AG09319 (cell line): Measurements from ENCODE around the gene HAUS6.

Source experiments
- DNase-seq: peaks from one replicate; pipeline ENCODE4 v3.0.0-alpha.2; 2010; ENCODE audit warnings: low read depth; ENCODE audit errors: extremely low read depth
- TF ChIP-seq, protein P1 (sequence below): IDR thresholded peaks from 2 replicates; pipeline ENCODE4 v1.5.1; 2011; ENCODE audit warnings: low read depth, mild to moderate bottlenecking, inconsistent platforms, low read length, moderate library complexity

HAUS6 gene

DNA sequence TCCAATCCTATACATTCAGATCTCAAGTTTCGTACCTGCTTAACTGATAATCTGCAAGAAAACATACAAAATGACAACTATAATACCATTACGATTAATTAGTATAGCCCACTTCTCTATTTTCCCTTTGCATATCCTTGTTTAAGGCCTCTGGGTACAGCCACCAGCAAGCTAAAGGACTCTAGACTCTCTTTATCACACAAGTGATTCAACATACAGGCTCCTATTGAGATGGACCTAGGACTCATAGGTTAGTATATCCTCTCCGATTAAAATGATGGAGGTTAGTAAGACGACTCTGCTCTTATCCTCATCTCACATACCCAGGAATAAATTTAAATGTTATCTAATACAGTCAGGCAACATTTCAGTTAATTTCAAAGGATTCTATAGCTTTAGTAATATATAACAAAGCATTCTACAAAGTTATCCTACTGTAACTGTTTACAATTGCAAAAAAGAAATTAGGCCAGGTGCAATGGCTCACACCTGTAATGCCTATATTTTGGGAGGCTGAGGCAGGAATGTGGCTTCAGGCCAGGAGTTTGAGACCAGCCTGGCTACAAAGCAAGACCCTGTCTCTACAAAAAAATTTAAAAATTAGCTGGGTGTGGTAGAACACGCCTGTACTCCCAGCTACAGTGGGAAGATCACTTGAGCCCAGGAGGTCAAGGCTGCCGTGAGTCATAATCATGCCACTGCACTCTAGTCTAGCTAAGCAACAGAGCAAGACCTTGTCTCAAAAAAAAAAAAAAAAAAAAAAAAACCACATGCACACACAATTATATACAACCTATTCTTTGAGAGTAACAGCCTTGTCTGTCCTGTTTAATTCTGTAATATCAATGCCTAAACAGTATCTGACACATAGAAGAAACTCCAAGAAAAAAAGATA is 15.4 kb downstream of the HAUS6 start:
- no peak for DNase-seq
- TF ChIP-seq, protein P1, sequence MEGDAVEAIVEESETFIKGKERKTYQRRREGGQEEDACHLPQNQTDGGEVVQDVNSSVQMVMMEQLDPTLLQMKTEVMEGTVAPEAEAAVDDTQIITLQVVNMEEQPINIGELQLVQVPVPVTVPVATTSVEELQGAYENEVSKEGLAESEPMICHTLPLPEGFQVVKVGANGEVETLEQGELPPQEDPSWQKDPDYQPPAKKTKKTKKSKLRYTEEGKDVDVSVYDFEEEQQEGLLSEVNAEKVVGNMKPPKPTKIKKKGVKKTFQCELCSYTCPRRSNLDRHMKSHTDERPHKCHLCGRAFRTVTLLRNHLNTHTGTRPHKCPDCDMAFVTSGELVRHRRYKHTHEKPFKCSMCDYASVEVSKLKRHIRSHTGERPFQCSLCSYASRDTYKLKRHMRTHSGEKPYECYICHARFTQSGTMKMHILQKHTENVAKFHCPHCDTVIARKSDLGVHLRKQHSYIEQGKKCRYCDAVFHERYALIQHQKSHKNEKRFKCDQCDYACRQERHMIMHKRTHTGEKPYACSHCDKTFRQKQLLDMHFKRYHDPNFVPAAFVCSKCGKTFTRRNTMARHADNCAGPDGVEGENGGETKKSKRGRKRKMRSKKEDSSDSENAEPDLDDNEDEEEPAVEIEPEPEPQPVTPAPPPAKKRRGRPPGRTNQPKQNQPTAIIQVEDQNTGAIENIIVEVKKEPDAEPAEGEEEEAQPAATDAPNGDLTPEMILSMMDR, result no peak

DNA sequence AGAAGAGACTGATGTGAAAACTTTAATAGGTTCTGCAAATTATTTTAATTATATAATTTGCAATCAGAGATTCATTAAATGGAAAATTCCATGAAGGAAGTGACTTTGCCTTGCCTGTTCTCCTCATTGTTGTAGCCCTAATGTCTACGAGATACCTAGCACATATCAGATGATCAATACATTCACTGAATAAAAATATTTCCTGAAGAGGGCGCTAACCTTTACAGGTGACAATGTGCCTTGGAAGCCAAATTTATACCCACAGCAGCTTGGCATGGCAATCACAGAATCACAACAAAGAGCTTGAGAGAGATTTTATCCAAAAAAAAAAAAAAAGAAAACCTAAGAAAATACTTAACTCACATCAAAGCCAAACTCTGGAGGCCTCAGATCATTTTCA is 17.4 kb downstream of the HAUS6 start:
- no peak for DNase-seq
- TF ChIP-seq, protein P1, result peak; percentile 13

DNA sequence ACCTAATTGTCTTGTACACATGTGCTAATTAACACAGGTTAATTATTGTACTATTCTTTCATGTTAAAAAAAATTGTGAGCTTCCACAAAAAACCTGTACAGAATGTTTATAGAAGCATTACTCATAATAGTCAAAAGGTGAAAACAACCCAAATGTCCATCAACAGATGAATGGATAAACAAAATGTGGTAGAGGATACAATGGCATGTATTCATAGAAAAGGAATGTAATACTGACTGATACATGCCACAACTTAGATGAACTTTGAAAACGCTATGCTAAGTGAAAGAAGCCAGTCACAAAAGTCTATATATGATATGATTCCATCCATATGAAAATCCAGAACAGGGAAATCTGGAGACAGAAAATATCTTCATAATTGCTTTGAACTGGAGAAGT is 27.9 kb downstream of the HAUS6 start:
- DNase-seq, result no peak
- TF ChIP-seq, protein P1, result no peak

DNA sequence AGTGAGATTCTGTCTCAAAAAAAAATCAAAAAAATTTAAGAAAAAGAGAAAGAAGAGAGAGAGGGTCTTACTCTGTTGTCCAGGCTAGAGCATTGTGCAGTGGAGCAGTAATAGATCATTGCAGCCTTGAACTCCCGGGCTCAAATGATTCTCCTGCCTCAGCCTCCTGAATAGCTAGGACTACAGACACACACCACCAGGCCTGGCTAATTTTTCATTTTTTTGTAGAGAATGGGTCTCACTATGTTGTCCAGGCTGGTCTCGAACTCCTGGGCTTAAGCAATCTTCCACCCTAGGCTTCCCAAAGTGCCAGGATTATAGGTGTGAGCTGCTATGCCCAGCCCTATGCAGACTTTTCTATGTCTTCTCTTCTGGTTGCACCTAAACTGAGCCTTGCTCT is 28.5 kb downstream of the HAUS6 start:
- TF ChIP-seq, protein P1, result no peak
- DNase-seq, result no peak

DNA sequence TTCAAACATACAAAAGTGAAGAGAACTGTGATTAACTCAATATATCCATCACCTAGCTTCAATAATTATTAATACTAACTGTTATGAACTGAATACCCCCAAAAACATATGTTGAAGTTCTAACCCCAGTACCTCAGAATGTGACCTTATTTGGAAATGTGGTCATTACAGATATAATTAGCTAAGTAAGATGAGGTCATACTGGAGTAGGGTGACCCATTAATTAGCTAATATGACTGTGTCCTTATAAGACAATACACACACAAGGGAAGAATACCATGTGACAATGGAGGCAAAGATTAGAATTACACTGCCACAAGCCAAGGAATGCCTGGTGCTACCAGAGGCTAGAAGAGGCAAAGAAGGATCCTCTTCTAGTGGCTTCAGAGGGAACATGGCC is 45.7 kb downstream of the HAUS6 start:
- TF ChIP-seq, protein P1, result no peak
- no peak for DNase-seq

DNA sequence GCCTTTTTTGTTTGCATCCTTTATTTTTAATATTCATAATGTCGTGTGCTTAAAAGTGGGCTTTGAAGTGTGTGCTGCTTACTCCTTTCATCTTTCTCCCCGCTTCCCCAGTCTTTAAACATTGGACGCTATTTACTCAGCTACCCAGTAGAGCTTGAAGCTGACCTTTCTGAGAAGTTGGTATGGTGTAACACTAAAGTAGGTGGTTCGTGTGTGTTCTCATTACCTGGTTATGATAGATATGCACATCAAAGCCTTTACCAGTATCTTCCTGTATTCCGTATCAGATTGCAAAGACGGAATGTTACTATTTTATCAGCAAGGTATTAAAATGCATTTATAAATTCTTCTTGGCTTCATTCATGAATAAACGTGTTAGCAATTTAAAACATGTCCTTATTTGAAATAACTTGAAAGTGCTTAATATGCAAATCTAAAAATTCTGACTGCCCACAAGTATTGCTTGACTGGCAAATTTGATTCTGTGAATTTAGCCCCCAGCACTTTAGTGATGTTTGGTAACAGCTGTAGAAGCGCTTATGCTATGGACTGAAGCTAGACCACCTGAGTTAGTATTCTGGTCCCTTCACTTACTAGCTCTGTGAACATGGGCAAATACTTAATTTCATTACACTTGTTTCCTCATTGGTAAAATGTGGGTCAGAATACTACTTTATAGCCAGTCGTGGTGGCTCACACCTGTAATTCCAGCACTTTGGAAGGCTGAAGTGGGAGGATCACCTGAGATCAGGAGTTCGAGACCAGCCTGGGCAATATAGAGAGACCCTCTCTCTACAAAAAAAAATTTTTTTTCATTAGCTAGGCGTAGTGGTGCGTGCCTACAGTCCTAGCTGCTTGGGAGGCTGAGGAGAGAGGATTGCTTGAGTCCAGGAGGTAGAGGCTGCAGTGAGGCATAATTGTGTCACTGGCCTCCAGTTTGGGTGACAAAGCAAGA is 51.8 kb downstream of the HAUS6 start:
- TF ChIP-seq, protein P1, result no peak

More for the DNA sequence above, 51.8 kb downstream of the HAUS6 start:
- DNase-seq, result no peak
